Peyer's patch (tissue), 4 donors: ENCODE measurements around the gene HMGB4. TPM values are rescaled to one million over a fixed set of nuclear protein-coding genes. Genes with fewer than 3 reads are reported as not detected.

Experiments used
- DNase-seq, 3 donors: peaks; one replicate each; pipeline ENCODE4 v3.0.0-alpha.2; 2017 to 2019
- H3K27ac ChIP-seq, 4 donors: fragments of 200-600 bp; sonication (generic); one replicate each; pipeline ENCODE4 v1.5.1; 2016 to 2019
- H3K27me3 ChIP-seq, 2 donors: fragments of 200-600 bp; sonication (generic); one replicate each; pipeline ENCODE4 v1.5.1; 2019
- H3K36me3 ChIP-seq, 3 donors: fragments of 200-600 bp; sonication (generic); one replicate each; pipeline ENCODE4 v1.5.1; 2016 to 2019
- H3K4me1 ChIP-seq, 4 donors: fragments of 200-600 bp; sonication (generic); one replicate each; pipeline ENCODE4 v1.5.1; 2016 to 2019
- H3K4me3 ChIP-seq, 4 donors: fragments of 200-600 bp; sonication (generic); 1 replicate in 3 of 4; 2 replicates in 1 of 4; pipeline ENCODE4 v1.5.1; 2016 to 2019; ENCODE audit warnings: mild to moderate bottlenecking in 1 of 4
- H3K9me3 ChIP-seq, 4 donors: fragments of 200-600 bp; sonication (generic); one replicate each; pipeline ENCODE4 v1.5.1; 2016 to 2019; ENCODE audit warnings: mild to moderate bottlenecking in 1 of 4
- POLR2A ChIP-seq, 2 donors: fragments of 450-650 bp; IDR thresholded peaks; one replicate each; pipeline ENCODE4 v1.5.1; 2017; ENCODE audit warnings: antibody characterized with exemption in 2 of 2, mild to moderate bottlenecking in 2 of 2, moderate library complexity in 2 of 2
- total RNA-seq, 4 donors: library from RNA; depleted of rRNA; stranded (reverse); fragments of >200 nt; gene quantifications; one replicate each; pipeline ENCODE4 v1.1.0, GENCODE V29; 2016
- TF ChIP-seq, protein P1 (sequence below), 6 experiments: fragments of 450-650 bp in 4 of 6; fragments of 200-600 bp in 2 of 6; sonication (generic) in 1 of 6; IDR thresholded peaks; one replicate each; pipeline ENCODE4 v1.5.1; 2017 to 2019; ENCODE audit warnings: antibody characterized with exemption in 6 of 6, mild to moderate bottlenecking in 3 of 6, moderate library complexity in 1 of 6

HMGB4 gene, protein sequence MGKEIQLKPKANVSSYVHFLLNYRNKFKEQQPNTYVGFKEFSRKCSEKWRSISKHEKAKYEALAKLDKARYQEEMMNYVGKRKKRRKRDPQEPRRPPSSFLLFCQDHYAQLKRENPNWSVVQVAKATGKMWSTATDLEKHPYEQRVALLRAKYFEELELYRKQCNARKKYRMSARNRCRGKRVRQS
- not detected for total RNA-seq

DNA sequence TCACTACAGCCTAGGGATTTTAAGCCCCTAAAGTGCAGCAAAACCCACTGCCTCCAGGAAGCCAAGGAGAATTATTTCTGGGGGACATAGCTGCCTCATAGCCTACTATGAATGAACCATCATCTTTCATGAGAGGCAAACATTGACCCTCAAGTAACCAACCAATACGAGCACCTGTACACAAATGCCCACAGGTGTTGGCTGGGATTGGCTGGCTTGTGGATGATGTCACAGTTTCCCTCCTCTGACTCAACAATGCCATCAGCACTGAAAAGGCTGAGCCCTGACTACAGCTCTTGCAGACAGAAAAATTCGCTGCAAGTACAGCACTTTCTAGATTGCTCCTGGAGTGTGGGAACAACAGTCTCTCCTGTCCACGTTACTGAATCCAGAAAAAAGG, at the start of gene HMGB4:
HMGB4 (plus strand) TSS at position 301 of the 400 bp plus-strand sequence. CDS start 113 bp downstream, outside the sequence.
- no peak within 1 kb of the TSS for H3K4me3 ChIP-seq
- TF ChIP-seq, protein P1, sequence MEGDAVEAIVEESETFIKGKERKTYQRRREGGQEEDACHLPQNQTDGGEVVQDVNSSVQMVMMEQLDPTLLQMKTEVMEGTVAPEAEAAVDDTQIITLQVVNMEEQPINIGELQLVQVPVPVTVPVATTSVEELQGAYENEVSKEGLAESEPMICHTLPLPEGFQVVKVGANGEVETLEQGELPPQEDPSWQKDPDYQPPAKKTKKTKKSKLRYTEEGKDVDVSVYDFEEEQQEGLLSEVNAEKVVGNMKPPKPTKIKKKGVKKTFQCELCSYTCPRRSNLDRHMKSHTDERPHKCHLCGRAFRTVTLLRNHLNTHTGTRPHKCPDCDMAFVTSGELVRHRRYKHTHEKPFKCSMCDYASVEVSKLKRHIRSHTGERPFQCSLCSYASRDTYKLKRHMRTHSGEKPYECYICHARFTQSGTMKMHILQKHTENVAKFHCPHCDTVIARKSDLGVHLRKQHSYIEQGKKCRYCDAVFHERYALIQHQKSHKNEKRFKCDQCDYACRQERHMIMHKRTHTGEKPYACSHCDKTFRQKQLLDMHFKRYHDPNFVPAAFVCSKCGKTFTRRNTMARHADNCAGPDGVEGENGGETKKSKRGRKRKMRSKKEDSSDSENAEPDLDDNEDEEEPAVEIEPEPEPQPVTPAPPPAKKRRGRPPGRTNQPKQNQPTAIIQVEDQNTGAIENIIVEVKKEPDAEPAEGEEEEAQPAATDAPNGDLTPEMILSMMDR (IDR thresholded peaks at IDR 0.05): no peak
- TF ChIP-seq POLR2A (IDR thresholded peaks at IDR 0.05): no peak
- no peaks in the 10 kb centered on the region for H3K27me3 ChIP-seq
- H3K4me1 ChIP-seq: no peaks in the 10 kb centered on the region
- H3K36me3 ChIP-seq: no peaks in the 10 kb centered on the region
- no peak within 1 kb of the TSS for H3K27ac ChIP-seq
- H3K9me3 ChIP-seq: no peaks in the 10 kb centered on the region
- DNase-seq: no peak

DNA sequence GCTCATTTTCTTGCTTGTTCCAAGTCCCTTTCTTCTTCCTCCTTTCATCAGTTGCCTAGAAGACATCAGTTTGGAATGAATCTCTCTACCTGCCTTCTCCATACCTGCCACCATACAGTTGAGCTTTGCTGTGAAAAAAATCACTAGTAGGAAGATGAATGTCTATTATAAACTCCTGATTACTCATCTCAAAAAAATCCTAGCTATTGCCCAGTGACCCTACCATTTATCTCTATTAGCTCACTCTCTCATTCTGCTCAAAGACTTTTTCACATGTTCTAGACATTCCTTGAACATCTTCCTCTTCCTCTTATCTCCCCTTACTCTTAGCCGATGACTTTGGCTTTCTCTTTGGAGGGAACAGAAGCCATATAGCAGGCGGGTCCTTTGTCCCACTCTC, 49.7 kb upstream of the HMGB4 start:
- Histone ChIP-seq H3K27me3 (no peaks in the 10 kb centered on the region), H3K27ac (no peak overlapping the region), H3K4me3 (no peak overlapping the region), H3K9me3 (no peaks in the 10 kb centered on the region), H3K36me3 (no peaks in the 10 kb centered on the region), H3K4me1 (no peaks in the 10 kb centered on the region)
- no peak for TF ChIP-seq POLR2A (IDR thresholded peaks at IDR 0.05)
- TF ChIP-seq, protein P1 (IDR thresholded peaks at IDR 0.05): no peak
- DNase-seq: no peak

DNA sequence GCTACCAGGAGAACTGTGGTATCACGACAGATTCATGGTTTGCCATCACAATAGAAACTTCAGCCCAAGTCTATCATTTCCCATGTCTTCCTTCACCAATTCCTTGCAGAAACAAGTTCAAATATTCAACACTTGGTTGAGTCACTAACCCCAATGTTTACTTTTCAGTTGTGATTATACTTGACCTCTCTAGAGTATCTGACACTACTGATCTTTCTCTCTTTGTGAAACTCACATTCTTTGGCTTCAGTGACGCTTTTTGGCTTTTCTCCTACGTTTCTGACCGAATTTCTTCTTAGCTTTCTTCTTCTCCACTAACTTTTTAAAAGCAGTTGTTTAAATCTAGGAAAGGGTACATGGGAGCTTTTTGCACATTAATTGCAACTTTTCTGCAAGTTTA, 48.8 kb upstream of the HMGB4 start:
- Histone ChIP-seq H3K27ac (no peak overlapping the region), H3K4me3 (no peak overlapping the region), H3K36me3 (no peaks in the 10 kb centered on the region), H3K9me3 (no peaks in the 10 kb centered on the region), H3K27me3 (no peaks in the 10 kb centered on the region), H3K4me1 (peaks cover 0 to 5% (median 0%) of the 10 kb centered on the region in 4 donors)
- TF ChIP-seq, protein P1 (IDR thresholded peaks at IDR 0.05): no peak
- no peak for TF ChIP-seq POLR2A (IDR thresholded peaks at IDR 0.05)
- no peak for DNase-seq

DNA sequence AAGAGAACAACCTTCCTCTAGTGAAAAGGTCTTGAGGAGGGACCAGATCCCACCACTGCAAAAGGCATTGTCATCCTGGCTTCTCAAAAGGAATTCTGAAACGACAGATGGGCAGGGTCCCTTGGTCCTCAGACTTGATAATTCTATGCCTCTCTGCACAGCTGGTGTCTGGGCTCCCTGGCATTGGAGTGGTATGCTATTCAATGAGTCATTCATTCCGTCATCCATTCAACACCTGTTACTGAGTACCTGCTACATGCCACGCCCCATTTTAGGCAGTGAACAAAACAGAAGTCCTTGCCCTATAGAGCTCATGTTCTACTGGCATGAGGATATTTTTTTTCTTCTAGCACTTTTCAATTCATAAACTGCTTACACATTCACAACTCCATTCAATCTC, 45.8 kb upstream of the HMGB4 start:
- H3K4me3 ChIP-seq: no peak overlapping the region
- H3K27ac ChIP-seq: no peak overlapping the region
- no peak for DNase-seq
- H3K4me1 ChIP-seq: peaks cover 0 to 5% (median 0%) of the 10 kb centered on the region in 4 donors
- H3K36me3 ChIP-seq: no peaks in the 10 kb centered on the region
- no peaks in the 10 kb centered on the region for H3K9me3 ChIP-seq
- TF ChIP-seq POLR2A (IDR thresholded peaks at IDR 0.05): no peak
- TF ChIP-seq, protein P1 (IDR thresholded peaks at IDR 0.05): no peak
- no peaks in the 10 kb centered on the region for H3K27me3 ChIP-seq

DNA sequence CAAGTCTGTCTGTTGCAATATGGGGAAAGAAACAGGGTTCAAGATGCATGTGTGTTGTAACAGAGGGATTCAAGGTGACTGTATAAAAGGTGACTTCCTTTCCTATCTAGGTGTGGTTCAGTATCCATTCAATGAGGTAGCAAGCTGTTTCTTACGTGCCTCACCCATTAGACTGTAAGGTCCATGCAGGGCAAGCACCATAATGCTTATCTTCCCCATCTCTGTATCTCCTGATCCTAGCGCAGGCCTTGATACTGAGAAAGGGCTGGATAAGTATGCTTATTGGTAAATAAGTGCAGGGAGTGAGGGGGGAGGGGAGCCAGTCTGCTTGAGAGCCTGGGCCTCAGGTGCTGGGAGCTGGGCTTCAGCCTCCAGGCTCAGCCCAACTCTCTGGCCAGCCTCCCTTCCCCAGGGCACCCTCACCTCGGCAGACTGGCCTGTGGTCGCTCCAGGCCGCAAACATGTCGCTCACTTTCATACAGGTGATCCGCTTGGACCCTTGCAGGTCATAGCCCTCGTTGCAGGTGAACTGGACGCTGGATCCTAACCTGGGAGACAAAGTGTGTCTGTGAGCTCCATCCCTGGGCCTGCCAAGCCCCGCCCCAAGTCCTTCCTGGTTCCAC, 44.5 kb upstream of the HMGB4 start:
- Histone ChIP-seq H3K4me1 (peaks cover 0 to 5% (median 0%) of the 10 kb centered on the region in 4 donors), H3K36me3 (no peaks in the 10 kb centered on the region), H3K9me3 (no peaks in the 10 kb centered on the region), H3K4me3 (no peak overlapping the region), H3K27ac (peak overlapping the region in 2 of 4 donors; percentile 56 to 68), H3K27me3 (no peaks in the 10 kb centered on the region)
- DNase-seq: no peak
- no peak for TF ChIP-seq POLR2A (IDR thresholded peaks at IDR 0.05)
- TF ChIP-seq, protein P1 (IDR thresholded peaks at IDR 0.05): no peak
